Fibroblast of skin of left biceps (primary cell): ENCODE measurements around the gene ACER3.
"Not testable (repeated sequence)": the region's sequence is repeated elsewhere in the genome, so short reads cannot be mapped to it uniquely, and the experiment has no call there.

Source experiments
- DNase-seq, 2 experiments: peaks; one replicate each; pipeline ENCODE4 v3.0.0-alpha.2; 2013; ENCODE audit warnings: low read depth in 2 of 2

Gene ACER3

DNA sequence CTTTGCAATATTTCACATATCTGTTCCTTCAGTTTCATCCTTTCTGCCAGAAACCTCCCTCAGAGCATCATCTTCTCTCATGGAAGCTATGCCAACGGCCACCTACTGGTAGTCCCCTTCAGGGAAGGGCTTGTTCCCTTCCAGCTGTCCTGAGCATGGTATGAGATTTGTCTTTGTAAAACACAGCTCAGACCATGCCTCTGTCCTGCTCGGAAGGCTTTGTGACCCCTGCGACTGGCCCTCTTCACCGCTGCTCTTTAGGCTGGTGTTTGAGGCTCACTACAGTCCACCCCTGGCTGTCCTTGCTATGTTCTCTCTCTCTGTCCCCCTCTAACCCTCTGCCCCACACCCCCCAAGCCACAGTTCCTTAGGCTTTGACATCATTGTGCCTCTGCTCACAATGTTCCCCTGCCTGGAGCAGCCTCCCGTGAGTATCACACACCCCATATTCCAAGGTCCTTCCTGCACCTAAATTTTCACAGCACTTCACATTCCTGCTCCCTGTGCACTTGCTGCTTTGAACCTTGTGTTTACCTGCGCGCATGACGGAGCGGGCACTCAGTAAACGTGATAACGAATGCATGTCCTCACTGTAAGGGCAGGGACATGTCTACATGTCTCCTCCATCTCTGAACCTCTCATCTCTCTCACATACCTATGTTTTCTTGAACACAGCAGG is 24.0 kb upstream of the ACER3 start:
- no peak for DNase-seq

DNA sequence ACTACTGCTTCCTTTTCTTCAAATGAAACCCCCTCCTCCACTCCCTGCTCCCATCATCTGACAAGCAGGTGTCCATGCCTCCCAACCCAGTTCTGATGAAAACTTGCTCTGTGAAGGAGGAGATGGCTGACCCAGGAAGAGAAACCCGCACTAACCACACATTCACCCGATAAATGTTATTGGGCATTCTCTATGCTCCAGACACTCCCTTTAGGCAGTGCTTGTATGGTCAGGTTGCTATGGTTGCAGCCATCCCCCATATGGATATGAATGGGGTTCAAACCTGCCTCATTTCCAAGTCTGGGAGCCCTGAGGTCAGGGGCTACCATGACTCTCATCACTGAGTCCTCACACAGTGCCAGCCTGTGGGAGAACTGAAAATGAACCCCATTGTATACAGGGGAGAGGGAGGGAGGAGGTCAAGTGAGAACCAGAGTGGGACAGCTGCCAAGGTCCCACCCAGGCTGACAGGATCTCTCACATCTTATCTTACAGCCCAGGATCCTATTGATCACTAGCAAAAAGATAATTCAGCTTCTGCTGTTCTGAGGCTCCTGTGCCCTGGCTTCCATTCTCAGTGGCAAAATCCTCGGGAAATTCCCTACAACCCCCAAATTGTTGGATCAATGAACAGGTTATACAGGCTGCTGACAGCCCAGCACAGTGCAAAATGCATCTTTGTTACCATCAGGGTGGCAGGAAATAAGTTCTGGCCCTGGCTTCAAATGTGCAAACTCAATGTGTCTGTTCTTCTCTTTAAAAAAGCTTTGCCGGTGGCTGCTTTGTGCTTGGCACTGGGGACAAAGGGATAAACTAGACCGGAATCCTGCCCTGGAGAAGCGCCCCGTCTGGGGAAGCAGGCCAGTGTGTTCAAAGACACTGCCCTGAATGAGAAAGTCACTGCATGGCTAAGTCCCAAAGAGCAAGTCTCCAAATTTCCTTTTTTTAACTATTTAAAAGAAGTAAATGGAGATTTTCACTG is 22.7 kb upstream of the ACER3 start:
- no peak for DNase-seq

DNA sequence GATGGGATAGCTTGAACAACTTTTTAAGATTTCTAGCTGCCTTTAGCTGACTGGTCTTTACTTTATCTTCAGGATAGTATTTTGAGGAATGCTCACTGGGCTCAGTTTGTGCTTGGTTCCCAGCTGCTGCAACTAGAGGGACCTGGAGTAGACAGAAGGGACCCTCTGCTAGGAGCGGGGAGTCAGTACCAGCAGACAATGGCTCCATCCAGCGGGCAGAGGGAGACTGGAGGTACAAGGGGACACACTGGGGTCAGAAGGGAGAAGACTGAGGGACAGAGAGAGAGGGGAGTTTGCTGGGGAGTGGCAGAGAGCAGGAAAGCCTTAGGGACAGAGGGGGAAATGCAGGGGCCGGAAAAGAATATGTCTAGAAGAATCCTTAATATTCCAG is 22.0 kb upstream of the ACER3 start:
- no peak for DNase-seq

DNA sequence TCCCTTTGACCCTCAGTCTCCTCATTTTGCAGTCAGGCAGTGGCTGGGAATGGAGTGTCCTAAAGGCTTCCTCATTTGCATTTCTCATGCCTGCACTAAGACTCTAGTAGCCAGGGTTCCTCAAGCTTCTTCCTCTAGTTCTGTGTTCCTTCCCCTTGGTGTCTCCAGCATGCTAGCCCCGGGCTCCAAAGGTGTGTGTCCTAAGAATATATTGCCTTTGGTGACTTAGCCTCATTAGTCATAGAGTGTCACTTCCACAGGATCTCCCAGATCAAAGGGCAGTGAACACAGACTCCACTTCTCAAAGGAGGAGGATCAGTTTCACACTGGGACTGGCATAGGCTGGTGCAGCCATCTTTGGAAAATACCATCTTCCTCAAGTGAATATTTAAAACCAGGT is 21.4 kb upstream of the ACER3 start:
- no peak for DNase-seq

DNA sequence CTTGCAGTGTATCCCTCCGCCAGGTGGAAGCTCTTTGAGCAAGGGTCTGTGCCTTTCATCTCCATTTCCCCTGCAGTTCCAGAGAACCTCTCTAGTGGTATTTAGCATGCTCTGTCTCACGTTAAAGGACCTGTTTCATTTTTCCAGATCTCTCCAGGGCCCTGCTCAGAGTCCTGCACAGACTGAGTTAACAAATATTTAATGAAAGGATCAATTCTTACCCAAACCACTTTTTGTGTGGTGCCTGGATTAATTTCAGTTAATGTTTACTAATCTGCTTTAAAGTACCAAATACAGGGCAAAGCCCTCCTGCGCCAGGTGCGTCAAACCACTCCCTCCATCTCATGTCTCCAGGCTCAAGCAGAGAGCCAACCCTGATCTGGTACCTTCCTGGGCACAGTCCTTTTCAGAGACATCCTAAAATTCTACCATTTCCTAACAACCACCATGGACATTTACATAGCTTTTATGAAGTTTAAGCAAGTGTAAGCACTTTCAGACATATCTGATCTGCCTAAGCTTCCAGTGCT is 18.7 kb upstream of the ACER3 start:
- no peak for DNase-seq

DNA sequence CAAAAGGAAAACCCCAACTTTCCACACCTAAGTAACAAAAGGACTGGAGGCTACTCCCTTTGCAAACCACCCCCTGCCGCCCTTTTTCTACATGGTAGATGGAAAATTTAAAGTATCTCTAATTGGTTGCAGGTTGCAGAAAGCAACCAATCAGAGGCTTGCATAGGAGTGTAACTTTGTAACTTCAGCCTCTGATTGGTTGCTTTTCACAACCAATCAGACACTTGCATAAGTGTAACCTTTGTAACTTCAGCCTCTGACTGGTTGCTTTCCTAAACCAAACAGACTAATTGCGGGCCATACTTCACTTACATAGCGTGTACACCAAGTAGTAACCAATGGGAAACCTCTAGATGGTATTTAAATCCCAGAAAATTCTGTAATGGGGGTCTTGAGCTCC is 16.8 kb upstream of the ACER3 start:
- DNase-seq = no peak

DNA sequence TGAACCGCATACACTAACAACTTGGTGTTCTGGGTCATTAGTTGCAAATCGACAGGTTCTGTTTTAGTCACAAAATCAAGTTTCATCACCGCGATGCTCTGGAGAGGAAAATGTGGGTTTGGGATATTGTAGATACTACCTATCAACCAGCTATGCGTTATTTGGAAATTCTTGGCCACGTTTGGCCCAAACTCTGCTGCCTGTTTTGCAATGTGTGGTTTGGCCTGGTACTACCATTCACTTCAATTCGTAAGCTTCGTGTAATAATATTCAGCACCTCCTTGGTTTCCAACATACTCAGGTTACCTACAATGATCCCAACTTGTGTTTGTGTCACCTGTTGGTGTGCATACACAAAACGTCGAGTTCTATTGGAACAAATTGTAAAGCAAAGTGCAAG is 16.2 kb upstream of the ACER3 start:
- no peak for DNase-seq

DNA sequence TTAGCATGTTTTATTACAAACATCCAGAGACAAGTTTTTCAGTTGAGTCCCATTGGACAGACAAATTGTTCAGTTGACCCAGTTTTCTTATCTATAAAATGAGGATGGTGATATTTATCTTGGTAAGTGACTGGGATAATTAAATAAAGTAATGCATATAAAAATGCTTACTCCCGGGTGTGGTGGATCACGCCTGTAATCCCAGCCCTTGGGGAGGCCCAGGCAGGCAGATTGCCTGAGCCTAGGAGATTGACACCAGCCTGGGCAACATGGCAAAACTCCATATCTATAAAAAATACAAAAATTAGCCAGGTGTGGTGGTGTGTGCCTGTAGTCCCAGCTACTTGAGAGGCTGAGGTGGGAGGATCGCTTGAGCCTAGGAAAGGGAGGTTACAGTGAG is 15.6 kb upstream of the ACER3 start:
- no peak for DNase-seq

DNA sequence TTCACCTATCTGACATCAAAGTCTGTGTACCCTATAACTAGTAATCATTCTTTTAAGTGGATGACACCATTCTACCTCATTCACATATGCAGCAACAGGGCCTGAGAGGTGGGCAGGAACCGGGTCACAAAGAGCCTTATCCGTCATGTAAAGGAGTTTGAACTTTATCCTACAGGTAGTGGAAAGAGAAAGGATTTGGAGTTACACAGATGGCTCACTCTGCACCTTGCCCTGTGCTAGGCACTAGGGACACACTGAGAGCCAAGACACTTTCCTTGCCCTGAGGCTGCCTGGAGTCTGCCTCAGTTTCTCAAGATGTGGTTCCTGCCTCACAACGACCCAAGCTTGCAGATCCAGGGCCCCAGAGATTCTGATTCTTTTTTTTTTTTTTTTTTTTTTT is 14.3 kb upstream of the ACER3 start:
- DNase-seq = no peak

DNA sequence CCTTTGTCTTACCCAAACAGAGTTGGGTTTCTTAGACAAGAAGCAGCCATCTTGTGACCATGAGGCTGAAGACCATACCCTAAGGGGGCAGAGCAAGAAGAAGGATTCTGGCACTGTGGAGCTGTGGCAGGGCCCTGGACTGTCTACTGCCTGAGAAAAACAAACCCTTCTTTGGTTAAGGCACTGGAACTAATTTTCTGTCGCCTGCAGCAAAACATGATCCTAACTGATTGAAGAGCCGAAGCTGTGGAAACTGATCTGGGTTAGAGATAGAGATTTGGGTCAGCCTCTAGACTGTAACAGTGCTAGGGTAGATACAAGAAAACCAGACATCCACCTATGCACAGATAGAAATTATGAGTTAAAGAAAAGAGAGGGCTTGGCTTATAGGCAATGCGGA is 11.3 kb upstream of the ACER3 start:
- DNase-seq = no peak

DNA sequence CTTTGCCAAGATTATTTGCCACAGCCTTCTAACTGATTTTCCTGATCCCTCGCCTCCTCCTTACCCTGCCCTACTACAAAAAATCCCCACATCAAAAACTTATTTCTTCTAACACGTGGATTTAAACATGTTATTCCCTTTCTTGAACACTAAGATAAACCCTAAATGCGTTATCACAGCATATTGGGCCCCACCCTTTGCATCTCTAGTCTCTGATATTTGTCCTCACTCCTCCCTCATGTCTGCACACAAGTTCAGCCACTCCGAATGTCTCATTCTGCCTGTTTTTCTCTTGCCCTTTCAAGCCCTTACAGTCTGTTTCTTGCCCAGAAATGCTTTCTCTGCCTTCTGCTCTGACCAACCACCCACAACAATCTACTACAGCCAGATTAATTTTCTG is 10.6 kb upstream of the ACER3 start:
- DNase-seq = no peak

DNA sequence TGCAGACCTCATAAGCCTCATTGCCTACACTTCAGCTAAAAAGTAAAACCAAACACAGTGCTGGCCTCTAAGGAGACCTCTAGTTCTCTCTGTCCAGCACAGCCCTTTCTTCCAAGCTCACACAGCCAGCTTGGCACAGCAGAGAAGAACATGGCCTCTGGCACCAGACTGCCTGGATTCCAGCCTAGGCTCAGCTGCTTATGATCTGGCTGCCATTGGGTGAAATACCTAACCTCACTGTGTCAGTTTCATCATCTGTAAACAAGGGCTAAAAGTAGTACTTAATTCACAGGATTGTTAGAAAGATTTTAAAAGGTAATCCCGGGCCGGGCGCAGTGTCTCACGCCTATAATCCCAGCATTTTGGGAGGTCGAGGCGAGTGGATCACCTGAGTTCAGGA is 9.9 kb upstream of the ACER3 start:
- no peak for DNase-seq

DNA sequence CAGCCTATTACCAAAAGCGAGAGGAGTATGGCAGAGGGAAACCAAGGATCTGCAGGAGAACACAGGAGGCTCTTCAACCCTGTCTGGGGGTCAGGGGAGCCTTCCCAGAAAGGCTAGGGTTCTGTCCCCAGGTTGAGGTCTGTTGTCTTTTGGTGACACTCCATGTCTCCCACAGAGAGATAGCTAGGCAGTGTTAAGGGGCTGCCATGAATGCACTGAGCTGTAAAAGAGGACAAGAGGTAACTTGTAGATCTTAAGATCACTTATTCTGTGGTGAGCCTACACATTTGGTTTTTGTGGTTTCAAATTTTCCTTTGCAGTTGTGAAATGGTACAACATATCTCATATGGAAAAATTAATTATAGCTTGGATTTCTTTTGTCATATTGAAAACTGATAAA is 6.0 kb upstream of the ACER3 start:
- DNase-seq = no peak

DNA sequence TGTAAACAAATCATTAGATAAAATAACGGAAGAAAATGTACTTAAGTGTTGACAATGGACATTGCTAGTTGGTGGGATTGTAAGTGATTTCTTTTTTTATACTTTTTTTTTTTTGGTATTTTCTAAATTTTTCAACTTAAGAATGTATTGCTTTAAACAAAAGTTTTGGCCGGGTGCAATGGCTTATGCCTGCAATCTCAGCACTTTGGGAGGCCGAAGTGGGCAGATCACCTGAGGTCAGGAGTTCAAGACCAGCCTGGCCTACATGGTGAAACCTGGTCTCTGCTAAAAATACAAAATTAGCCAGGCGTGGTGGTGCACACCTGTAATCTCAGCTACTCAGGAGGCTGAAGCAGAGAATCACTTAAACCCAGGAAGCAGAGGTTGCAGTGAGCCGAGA is 5.0 kb upstream of the ACER3 start:
- DNase-seq = not testable (repeated sequence)

DNA sequence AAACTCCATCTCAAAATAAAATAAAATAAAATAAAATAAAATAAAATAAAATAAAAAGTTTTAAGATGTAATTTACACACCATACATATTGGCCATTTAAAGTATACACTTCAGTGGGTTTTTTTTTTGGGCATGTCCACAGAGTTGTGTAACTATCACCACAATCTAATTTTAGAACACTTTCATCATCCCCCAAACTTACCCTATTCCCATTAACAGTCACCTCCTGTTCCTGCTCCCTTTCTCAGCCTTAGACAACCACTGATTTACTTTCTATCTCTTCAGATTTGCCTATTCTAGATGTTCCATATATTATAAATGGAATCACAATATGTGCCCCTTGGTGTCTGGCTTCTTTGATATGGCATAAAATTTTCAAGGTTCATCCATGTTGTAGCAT is 4.6 kb upstream of the ACER3 start:
- DNase-seq = no peak

DNA sequence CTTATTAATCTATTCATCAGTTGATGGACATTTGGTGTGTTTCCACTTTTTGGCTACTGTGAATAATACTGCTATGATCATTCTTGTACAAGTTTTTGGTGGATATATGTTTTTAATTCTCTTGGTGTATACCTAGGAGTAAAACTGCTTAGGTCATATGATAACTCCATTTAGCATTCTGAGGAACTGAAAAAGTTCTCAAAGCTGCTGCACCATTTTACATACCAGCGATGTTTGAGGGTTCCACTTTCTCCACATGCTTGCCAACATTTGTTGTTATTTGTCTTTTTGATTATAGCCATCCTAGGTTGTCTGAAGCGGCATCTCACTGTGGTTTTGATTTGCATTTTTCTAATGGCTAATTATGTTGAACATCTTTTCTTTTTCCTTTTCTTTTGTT is 4.1 kb upstream of the ACER3 start:
- no peak for DNase-seq

DNA sequence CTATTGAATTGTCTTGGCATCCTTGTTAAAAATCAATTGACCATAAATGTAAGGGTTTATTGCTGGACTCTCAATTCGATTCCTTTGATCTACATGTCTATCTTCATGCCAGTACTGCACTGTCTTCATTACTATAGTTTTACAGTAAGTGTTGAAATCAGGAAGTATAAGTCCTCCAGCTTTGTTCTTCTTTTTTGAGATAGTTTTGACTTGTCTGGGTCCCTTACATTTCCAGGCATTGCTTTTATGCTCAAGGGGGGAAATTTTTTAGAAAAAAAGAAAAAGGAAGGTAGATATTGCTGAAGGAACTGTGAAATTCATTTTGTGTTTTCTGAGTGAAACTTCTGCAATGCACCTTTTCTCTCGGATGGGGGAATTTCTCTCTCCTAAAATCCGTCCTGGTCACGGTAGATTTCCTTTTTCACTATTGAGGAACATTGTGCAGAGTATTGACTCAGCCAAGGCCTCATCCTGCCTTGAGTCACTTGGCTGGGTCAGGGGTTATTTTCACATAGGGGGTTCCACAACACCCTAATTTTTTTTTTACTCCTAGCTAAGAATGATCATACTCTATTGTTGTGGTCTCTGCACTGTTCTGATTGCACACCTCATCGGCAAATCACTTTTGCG is 2.8 kb upstream of the ACER3 start:
- no peak for DNase-seq

DNA sequence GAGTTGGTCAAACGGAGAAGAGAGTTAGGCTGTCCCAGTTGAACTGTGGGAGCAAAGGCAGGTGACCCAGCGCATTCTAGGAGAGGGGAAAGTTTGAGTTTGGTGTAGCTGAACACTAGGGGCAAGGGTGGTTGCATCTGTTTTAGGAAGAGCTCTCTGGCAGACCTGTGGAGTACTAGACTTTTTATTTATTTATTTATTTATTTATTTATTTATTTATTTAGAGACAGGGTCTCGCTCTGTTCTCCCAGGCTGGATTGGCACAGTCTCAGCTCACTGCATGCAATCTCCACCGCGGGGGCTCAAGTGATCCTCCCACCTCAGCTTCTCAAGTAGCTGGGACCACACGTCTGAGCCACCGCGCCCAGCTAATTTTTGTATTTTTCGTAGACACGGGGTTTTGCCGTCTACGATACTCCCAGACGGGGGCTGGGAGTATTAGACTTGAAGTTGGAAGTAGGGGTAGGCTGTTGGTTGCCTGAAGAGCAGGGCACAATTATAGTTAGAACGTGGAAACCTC is 950 bp upstream of the ACER3 start:
- DNase-seq = no peak

DNA sequence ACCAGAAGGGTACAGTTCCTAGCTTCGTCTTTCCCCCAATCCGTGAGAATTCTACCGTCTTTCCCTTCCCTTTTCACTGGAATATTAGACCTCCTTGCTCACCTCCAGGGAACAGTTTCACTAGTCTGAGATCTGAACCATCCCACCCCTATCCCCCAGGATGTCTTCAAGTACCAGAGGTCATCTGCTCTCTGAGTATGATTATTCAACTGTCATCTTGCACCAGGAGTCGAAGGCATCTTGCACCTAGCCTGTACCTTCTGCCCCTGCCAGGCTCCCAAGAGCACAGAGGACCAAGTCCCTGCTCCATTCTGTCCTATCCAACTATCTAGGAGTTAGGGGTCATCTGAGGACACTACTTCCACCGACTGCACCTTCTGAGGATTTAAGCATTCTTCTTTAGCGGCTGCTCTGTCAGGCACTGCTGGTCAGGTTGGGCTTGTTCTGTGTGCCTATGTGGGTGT is 804 bp downstream of the ACER3 start:
- DNase-seq = no peak

DNA sequence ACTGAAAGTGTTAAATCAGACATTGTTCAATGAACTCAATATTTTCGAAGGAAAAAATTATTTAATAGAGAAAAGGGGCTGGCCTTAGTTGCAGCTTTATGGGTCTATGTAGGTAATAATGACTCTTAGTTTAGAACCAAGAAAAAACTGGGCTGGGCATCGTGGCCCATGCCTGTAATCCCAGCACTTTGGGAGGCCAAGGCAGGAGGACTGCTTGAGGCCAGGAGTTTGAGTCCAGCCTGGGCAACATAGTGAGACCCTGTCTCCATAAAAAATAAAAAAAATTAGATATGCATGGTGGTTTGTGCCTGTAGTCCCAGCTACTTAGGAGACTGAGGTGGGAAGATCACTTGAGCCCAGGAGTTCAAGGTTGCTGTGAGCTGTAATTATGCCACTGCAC is 2.1 kb downstream of the ACER3 start:
- not testable (repeated sequence) for DNase-seq

DNA sequence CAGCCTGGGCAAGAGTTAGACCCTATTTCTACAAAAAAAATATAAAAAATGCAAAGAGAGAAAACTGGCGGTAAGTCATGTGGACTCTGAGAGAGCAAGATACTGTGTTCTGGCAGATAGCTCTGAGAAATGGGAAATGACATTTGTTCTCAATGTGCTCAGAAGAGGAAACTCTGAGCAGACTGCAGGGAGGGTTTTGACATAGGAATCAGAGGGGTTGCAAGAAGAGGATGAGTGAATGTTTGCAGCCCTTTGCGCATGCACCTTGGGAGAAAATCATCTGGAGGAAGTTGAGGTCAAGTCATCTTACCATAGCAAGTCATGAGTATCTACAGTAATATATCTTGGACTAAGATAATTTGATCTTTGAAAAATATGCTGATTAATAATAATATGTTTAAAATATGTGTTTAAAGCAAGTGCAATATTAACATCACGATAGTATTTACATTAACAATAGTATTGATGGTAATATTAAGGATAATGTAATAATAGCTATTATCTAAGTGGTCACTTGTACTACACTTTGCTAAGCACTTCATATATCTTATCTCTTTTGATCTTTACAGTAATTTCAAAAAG is 2.6 kb downstream of the ACER3 start:
- DNase-seq = no peak
